Mucosa of rectum (tissue), 2 donors: ENCODE data around the gene AKT3.

ENCODE experiments used
- H3K27ac ChIP-seq, 2 donors: one replicate each; pipeline ENCODE4 v1.7.0; 2013; ENCODE audit warnings: inconsistent platforms in 2 of 2, low read depth in 2 of 2, low read length in 2 of 2
- H3K27me3 ChIP-seq, 2 donors: one replicate each; pipeline ENCODE4 v1.7.0; 2013; ENCODE audit warnings: low read length in 2 of 2; ENCODE audit not compliant: control insufficient read depth in 2 of 2, insufficient read depth in 2 of 2
- H3K36me3 ChIP-seq, 2 donors: one replicate each; pipeline ENCODE4 v1.7.0; 2013; ENCODE audit warnings: low read length in 2 of 2; ENCODE audit not compliant: control insufficient read depth in 2 of 2, insufficient read depth in 2 of 2
- H3K4me1 ChIP-seq, 2 donors: one replicate each; pipeline ENCODE4 v1.7.0; 2013; ENCODE audit warnings: low read length in 2 of 2, mild to moderate bottlenecking in 1 of 2; ENCODE audit not compliant: control insufficient read depth in 2 of 2, insufficient read depth in 2 of 2
- H3K4me3 ChIP-seq, 2 donors: one replicate each; pipeline ENCODE4 v1.7.0; 2013; ENCODE audit warnings: low read length in 2 of 2
- H3K9ac ChIP-seq, 2 donors: one replicate each; pipeline ENCODE4 v1.7.0; 2013; ENCODE audit warnings: low read length in 2 of 2, low read depth in 1 of 2, mild to moderate bottlenecking in 1 of 2
- H3K9me3 ChIP-seq, 2 donors: one replicate each; pipeline ENCODE4 v1.7.0; 2013; ENCODE audit warnings: low read length in 2 of 2; ENCODE audit not compliant: control insufficient read depth in 2 of 2
- donor health status: healthy.
- donor health status: Normal muscosa, but diverticular disease.

Gene AKT3

GRCh38 chr1:243490748-243491686 lies 359.0 kb downstream of the AKT3 start:
- Histone ChIP-seq H3K36me3 (no peaks in the 10 kb centered on the region), H3K9ac (no peak overlapping the region), H3K4me1 (peaks cover 0 to 5% of the 10 kb centered on the region in 2 donors), H3K27ac (no peak overlapping the region), H3K9me3 (no peaks in the 10 kb centered on the region), H3K27me3 (no peaks in the 10 kb centered on the region), H3K4me3 (no peak overlapping the region)

GRCh38 chr1:243489681-243490546 lies 360.1 kb downstream of the AKT3 start:
- H3K9me3 ChIP-seq = no peaks in the 10 kb centered on the region
- no peak overlapping the region for H3K27ac ChIP-seq
- no peak overlapping the region for H3K4me3 ChIP-seq
- no peaks in the 10 kb centered on the region for H3K4me1 ChIP-seq
- H3K27me3 ChIP-seq = no peaks in the 10 kb centered on the region
- no peaks in the 10 kb centered on the region for H3K36me3 ChIP-seq
- no peak overlapping the region for H3K9ac ChIP-seq

GRCh38 chr1:243489158-243489527 lies 360.9 kb downstream of the AKT3 start:
- Histone ChIP-seq H3K27ac (no peak overlapping the region), H3K4me3 (no peak overlapping the region), H3K27me3 (no peaks in the 10 kb centered on the region), H3K9me3 (no peaks in the 10 kb centered on the region), H3K9ac (no peak overlapping the region), H3K36me3 (no peaks in the 10 kb centered on the region), H3K4me1 (no peaks in the 10 kb centered on the region)

- H3K27ac ChIP-seq = no peak overlapping the region
- H3K9ac ChIP-seq = no peak overlapping the region
Observed at GRCh38 chr1:243488459-243489157, 361.4 kb downstream of the AKT3 start.

GRCh38 chr1:243487649-243488227 lies 362.3 kb downstream of the AKT3 start:
- H3K27me3 ChIP-seq = no peaks in the 10 kb centered on the region
- H3K9ac ChIP-seq = no peak overlapping the region
- H3K9me3 ChIP-seq = no peaks in the 10 kb centered on the region
- no peak overlapping the region for H3K27ac ChIP-seq
- no peak overlapping the region for H3K4me3 ChIP-seq
- H3K4me1 ChIP-seq = peaks cover 0 to under 1% of the 10 kb centered on the region in 2 donors
- no peaks in the 10 kb centered on the region for H3K36me3 ChIP-seq

More at GRCh38 chr1:243488459-243489157, 361.4 kb downstream of the AKT3 start:
- H3K36me3 ChIP-seq = no peaks in the 10 kb centered on the region
- H3K4me1 ChIP-seq = no peaks in the 10 kb centered on the region
- no peaks in the 10 kb centered on the region for H3K9me3 ChIP-seq
- no peak overlapping the region for H3K4me3 ChIP-seq
- H3K27me3 ChIP-seq = no peaks in the 10 kb centered on the region

- H3K4me3 ChIP-seq = no peak overlapping the region
Observed at GRCh38 chr1:243487036-243487648, 362.9 kb downstream of the AKT3 start.

GRCh38 chr1:243483952-243484351 lies 366.1 kb downstream of the AKT3 start:
- Histone ChIP-seq H3K9me3 (no peaks in the 10 kb centered on the region), H3K27ac (no peak overlapping the region), H3K27me3 (no peaks in the 10 kb centered on the region), H3K4me3 (no peak overlapping the region), H3K36me3 (no peaks in the 10 kb centered on the region), H3K4me1 (peaks cover 2 to 4% of the 10 kb centered on the region in 2 donors), H3K9ac (no peak overlapping the region)

More at GRCh38 chr1:243487036-243487648, 362.9 kb downstream of the AKT3 start:
- Histone ChIP-seq H3K4me1 (peaks cover 2 to 4% of the 10 kb centered on the region in 2 donors), H3K27me3 (no peaks in the 10 kb centered on the region), H3K27ac (no peak overlapping the region), H3K9ac (no peak overlapping the region), H3K36me3 (no peaks in the 10 kb centered on the region), H3K9me3 (no peaks in the 10 kb centered on the region)

GRCh38 chr1:243483071-243483771 lies 366.8 kb downstream of the AKT3 start:
- peaks cover 2 to 4% of the 10 kb centered on the region in 2 donors for H3K4me1 ChIP-seq
- no peak overlapping the region for H3K9ac ChIP-seq
- H3K27me3 ChIP-seq = no peaks in the 10 kb centered on the region
- peak overlapping the region; percentile 3 to 31 for H3K4me3 ChIP-seq
- no peaks in the 10 kb centered on the region for H3K36me3 ChIP-seq
- no peak overlapping the region for H3K27ac ChIP-seq
- no peaks in the 10 kb centered on the region for H3K9me3 ChIP-seq
